ENCODE data around the gene SECISBP2L.

DNA sequence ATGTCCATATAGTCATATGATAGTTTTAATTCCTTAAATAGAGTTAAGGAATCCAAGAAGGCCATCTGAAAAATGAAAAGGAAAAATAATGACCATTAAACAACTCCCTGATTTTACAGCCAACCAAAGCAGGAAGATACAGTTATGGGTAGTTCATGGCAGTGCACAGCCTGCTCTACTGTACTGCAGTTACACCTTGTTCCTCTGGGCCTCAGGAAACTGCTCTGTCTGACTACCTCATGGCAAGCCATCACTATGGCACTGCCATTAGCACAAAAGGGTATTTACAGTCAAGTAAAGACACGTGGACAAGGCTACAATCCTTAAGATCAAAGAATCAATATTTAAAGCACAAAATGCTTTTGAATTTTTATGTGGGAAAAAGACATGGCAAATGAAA, 19.5 kb downstream of the SECISBP2L start:
- TF ChIP-seq, protein P1, sequence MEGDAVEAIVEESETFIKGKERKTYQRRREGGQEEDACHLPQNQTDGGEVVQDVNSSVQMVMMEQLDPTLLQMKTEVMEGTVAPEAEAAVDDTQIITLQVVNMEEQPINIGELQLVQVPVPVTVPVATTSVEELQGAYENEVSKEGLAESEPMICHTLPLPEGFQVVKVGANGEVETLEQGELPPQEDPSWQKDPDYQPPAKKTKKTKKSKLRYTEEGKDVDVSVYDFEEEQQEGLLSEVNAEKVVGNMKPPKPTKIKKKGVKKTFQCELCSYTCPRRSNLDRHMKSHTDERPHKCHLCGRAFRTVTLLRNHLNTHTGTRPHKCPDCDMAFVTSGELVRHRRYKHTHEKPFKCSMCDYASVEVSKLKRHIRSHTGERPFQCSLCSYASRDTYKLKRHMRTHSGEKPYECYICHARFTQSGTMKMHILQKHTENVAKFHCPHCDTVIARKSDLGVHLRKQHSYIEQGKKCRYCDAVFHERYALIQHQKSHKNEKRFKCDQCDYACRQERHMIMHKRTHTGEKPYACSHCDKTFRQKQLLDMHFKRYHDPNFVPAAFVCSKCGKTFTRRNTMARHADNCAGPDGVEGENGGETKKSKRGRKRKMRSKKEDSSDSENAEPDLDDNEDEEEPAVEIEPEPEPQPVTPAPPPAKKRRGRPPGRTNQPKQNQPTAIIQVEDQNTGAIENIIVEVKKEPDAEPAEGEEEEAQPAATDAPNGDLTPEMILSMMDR (IDR thresholded peaks at IDR 0.05) = no peak
- no peak for TF ChIP-seq POLR2A (IDR thresholded peaks at IDR 0.05)
- no peak for TF ChIP-seq POLR2AphosphoS5 (IDR thresholded peaks at IDR 0.05)
